CD14-positive monocyte (primary cell): ENCODE measurements around the gene CD36. TPM values are rescaled to one million over a fixed set of nuclear protein-coding genes. Genes with fewer than 3 reads are reported as not detected.

Experiments
- DNase-seq, 3 donors: peaks; one replicate each; pipeline ENCODE4 v3.0.0-alpha.2; 2011 to 2022
- H2AFZ ChIP-seq: 2 replicates; pipeline ENCODE4 v1.6.0; 2012; ENCODE audit warnings: mild to moderate bottlenecking, low read depth, low read length, inconsistent platforms; ENCODE audit not compliant: insufficient read depth, poor library complexity, severe bottlenecking
- H3K27ac ChIP-seq, 2 donors: 1 replicate in 1 of 2; 2 replicates in 1 of 2; pipeline ENCODE4 v1.5.1; 2012 to 2013; ENCODE audit warnings: low read length in 2 of 2, control low read depth in 1 of 2, inconsistent platforms in 1 of 2, low read depth in 1 of 2, mild to moderate bottlenecking in 1 of 2
- H3K27me3 ChIP-seq, 2 donors: one replicate each; pipeline versions ENCODE4 v1.6.0 to v1.6.1; 2011 to 2013; ENCODE audit warnings: low read length in 2 of 2; ENCODE audit not compliant: control insufficient read depth in 2 of 2, insufficient read depth in 2 of 2
- H3K36me3 ChIP-seq, 2 donors: replicated peaks in 1 of 2; 1 replicate in 1 of 2; 2 replicates in 1 of 2; pipeline versions ENCODE4 v1.5.1 to v1.6.1; 2012 to 2013; ENCODE audit warnings: low read length in 2 of 2, control low read depth in 1 of 2, inconsistent platforms in 1 of 2, mild to moderate bottlenecking in 1 of 2; ENCODE audit not compliant: insufficient read depth in 2 of 2, control insufficient read depth in 1 of 2
- H3K4me1 ChIP-seq, 2 donors: 1 replicate in 1 of 2; 2 replicates in 1 of 2; pipeline versions ENCODE4 v1.5.1 to v1.6.1; 2012 to 2013; ENCODE audit warnings: low read length in 2 of 2, control low read depth in 1 of 2, inconsistent platforms in 1 of 2, mild to moderate bottlenecking in 1 of 2, moderate library complexity in 1 of 2; ENCODE audit not compliant: insufficient read depth in 2 of 2, control insufficient read depth in 1 of 2
- H3K4me2 ChIP-seq: replicated peaks from 2 replicates; pipeline ENCODE3; 2012; ENCODE audit warnings: low read length, moderate library complexity, mild to moderate bottlenecking; ENCODE audit not compliant: poor library complexity, severe bottlenecking; ENCODE audit errors: extremely low read depth
- H3K4me3 ChIP-seq, 3 experiments: fragments of 200-600 bp in 1 of 3; sonication (generic) in 1 of 3; replicated peaks in 1 of 3; 1 replicate in 2 of 3; 2 replicates in 1 of 3; pipeline ENCODE4 v1.5.1; 2011 to 2013; ENCODE audit warnings: low read length in 3 of 3, mild to moderate bottlenecking in 3 of 3, control low read depth in 2 of 3, low read depth in 2 of 3, inconsistent platforms in 1 of 3, moderate library complexity in 1 of 3
- H3K79me2 ChIP-seq: 2 replicates; pipeline ENCODE4 v1.6.0; 2012; ENCODE audit warnings: mild to moderate bottlenecking, control low read depth, inconsistent platforms, low read length, moderate library complexity; ENCODE audit not compliant: insufficient read depth
- H3K9ac ChIP-seq: 2 replicates; pipeline ENCODE4 v1.6.0; 2017; ENCODE audit warnings: low read length, mild to moderate bottlenecking; ENCODE audit not compliant: insufficient read depth, poor library complexity, severe bottlenecking
- H3K9me3 ChIP-seq, 2 donors: replicated peaks in 1 of 2; 1 replicate in 1 of 2; 2 replicates in 1 of 2; pipeline versions ENCODE4 v1.5.1 to v1.6.1; 2012 to 2013; ENCODE audit warnings: low read length in 2 of 2, control low read depth in 1 of 2; ENCODE audit not compliant: control insufficient read depth in 1 of 2, insufficient read depth in 1 of 2
- H4K20me1 ChIP-seq: 2 replicates; pipeline ENCODE4 v1.6.0; 2012; ENCODE audit warnings: mild to moderate bottlenecking, low read length, control low read depth, moderate library complexity; ENCODE audit not compliant: insufficient read depth
- H3K27ac Mint-ChIP-seq, 7 donors: one replicate each; pipeline ENCODE4 v1.8.0; 2020; ENCODE audit warnings: mild to moderate bottlenecking in 7 of 7, mixed read lengths in 7 of 7, moderate library complexity in 6 of 7, inconsistent platforms in 2 of 7
- H3K27me3 Mint-ChIP-seq, 3 donors: one replicate each; pipeline ENCODE4 v1.8.0; 2021 to 2022; ENCODE audit warnings: low read depth in 3 of 3, mild to moderate bottlenecking in 3 of 3, mixed read lengths in 3 of 3, moderate library complexity in 3 of 3, inconsistent platforms in 1 of 3
- H3K36me3 Mint-ChIP-seq, 2 donors: one replicate each; pipeline ENCODE4 v1.8.0; 2020; ENCODE audit warnings: mixed read lengths in 2 of 2, inconsistent platforms in 1 of 2, mild to moderate bottlenecking in 1 of 2
- H3K4me1 Mint-ChIP-seq: one replicate; pipeline ENCODE4 v1.8.0; 2020; ENCODE audit warnings: mild to moderate bottlenecking, mixed read lengths
- H3K4me3 Mint-ChIP-seq, 2 donors: one replicate each; pipeline ENCODE4 v1.8.0; 2020; ENCODE audit warnings: mild to moderate bottlenecking in 2 of 2, mixed read lengths in 2 of 2, moderate library complexity in 1 of 2
- H3K9me3 Mint-ChIP-seq, 7 donors: one replicate each; pipeline ENCODE4 v1.8.0; 2020 to 2022; ENCODE audit warnings: mixed read lengths in 7 of 7, mild to moderate bottlenecking in 6 of 7, moderate library complexity in 6 of 7, inconsistent platforms in 2 of 7
- WGBS: methylation state at CpG from one replicate; pipeline ENCODE4 v1.1.5; 2013; ENCODE audit warnings: missing lambda C conversion rate; ENCODE audit not compliant: insufficient coverage; 5-methylcytosine and 5-hydroxymethylcytosine counted together
- intact Hi-C, 2 donors: fragments of 100-400 bp; cut with micrococcal nuclease; formaldehyde crosslinking; loops; one replicate each; pipeline versions ENCODE4 v1.15.0 to v1.15.1; 2023
- polyA plus RNA-seq, 3 donors: library from polyadenylated mRNA; depleted of rRNA in 1 of 3; unstranded in 2 of 3; stranded (reverse) in 1 of 3; fragments of 300-500 nt in 2 of 3; fragments of >200 nt in 1 of 3; fragmentation: Illumina TruSeq in 2 of 3; gene quantifications; 1 replicate in 2 of 3; 2 replicates in 1 of 3; pipeline ENCODE4 v1.2.3, GENCODE V29; 2012 to 2021
- TF ChIP-seq, protein P1 (sequence below): fragments of 200-600 bp; IDR thresholded peaks from one replicate; pipeline ENCODE4 v1.8.0; 2022; ENCODE audit warnings: antibody characterized with exemption, mild to moderate bottlenecking

CD36 gene
- polyA plus RNA-seq, 3 donors: 735 to 1,210 (median 1,135) TPM

- 100% methylated on average over 2 of the region's 2 CpGs for WGBS
- no peak overlapping the region for H3K27ac ChIP-seq
- no peak for DNase-seq
- Mint-ChIP-seq H3K4me3 (no peak overlapping the region), H3K27me3 (peaks cover 0 to 1% (median 0%) of the 10 kb centered on the region in 3 donors), H3K9me3 (no peaks in the 10 kb centered on the region), H3K36me3 (no peaks in the 10 kb centered on the region), H3K4me1 (peaks cover 1% of the 10 kb centered on the region), H3K27ac (no peak overlapping the region)
- intact Hi-C loops: no loop called here
- H3K4me1 ChIP-seq: no peaks in the 10 kb centered on the region
- no peaks in the 10 kb centered on the region for H3K79me2 ChIP-seq
- no peak overlapping the region for H3K4me2 ChIP-seq
- TF ChIP-seq, protein P1, sequence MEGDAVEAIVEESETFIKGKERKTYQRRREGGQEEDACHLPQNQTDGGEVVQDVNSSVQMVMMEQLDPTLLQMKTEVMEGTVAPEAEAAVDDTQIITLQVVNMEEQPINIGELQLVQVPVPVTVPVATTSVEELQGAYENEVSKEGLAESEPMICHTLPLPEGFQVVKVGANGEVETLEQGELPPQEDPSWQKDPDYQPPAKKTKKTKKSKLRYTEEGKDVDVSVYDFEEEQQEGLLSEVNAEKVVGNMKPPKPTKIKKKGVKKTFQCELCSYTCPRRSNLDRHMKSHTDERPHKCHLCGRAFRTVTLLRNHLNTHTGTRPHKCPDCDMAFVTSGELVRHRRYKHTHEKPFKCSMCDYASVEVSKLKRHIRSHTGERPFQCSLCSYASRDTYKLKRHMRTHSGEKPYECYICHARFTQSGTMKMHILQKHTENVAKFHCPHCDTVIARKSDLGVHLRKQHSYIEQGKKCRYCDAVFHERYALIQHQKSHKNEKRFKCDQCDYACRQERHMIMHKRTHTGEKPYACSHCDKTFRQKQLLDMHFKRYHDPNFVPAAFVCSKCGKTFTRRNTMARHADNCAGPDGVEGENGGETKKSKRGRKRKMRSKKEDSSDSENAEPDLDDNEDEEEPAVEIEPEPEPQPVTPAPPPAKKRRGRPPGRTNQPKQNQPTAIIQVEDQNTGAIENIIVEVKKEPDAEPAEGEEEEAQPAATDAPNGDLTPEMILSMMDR: no peak
- no peak overlapping the region for H3K9ac ChIP-seq
- H3K36me3 ChIP-seq: no peaks in the 10 kb centered on the region
- H3K27me3 ChIP-seq: no peaks in the 10 kb centered on the region
- H3K9me3 ChIP-seq: no peaks in the 10 kb centered on the region
- no peaks in the 10 kb centered on the region for H4K20me1 ChIP-seq
- no peak overlapping the region for H3K4me3 ChIP-seq
- H2AFZ ChIP-seq: no peak overlapping the region
These were observed 34.5 kb upstream of the CD36 start for GRCh38 chr7:80603940-80604339.

GRCh38 chr7:80604436-80604835 is 34.0 kb upstream of the CD36 start:
- no peak overlapping the region for H3K27ac Mint-ChIP-seq
- intact Hi-C loops: no loop called here
- H3K9me3 Mint-ChIP-seq: no peaks in the 10 kb centered on the region
- Histone ChIP-seq H4K20me1 (no peaks in the 10 kb centered on the region), H3K4me3 (no peak overlapping the region), H3K27me3 (no peaks in the 10 kb centered on the region), H3K9me3 (no peaks in the 10 kb centered on the region), H3K79me2 (no peaks in the 10 kb centered on the region), H3K36me3 (no peaks in the 10 kb centered on the region), H3K9ac (no peak overlapping the region), H3K4me1 (no peaks in the 10 kb centered on the region), H3K27ac (no peak overlapping the region), H3K4me2 (no peak overlapping the region), H2AFZ (no peak overlapping the region)
- peaks cover 0 to 1% (median 0%) of the 10 kb centered on the region in 3 donors for H3K27me3 Mint-ChIP-seq
- TF ChIP-seq, protein P1: no peak
- DNase-seq: no peak
- H3K4me3 Mint-ChIP-seq: no peak overlapping the region
- WGBS: no CpG with 5 or more reads among the region's 2 CpGs
- no peaks in the 10 kb centered on the region for H3K36me3 Mint-ChIP-seq
- peaks cover 1% of the 10 kb centered on the region for H3K4me1 Mint-ChIP-seq
